ENCODE data around the gene RARS1.

The RARS1 gene

GRCh38 chr5:168468836-168469235, 17.4 kb upstream of the RARS1 start:
- Mint-ChIP-seq H3K4me3 (no peak overlapping the region), H3K4me1 (no peaks in the 10 kb centered on the region), H3K27ac (no peak overlapping the region), H3K36me3 (no peaks in the 10 kb centered on the region), H3K27me3 (no peaks in the 10 kb centered on the region), H3K9me3 (no peaks in the 10 kb centered on the region)
- no peak for ATAC-seq

- no peaks in the 10 kb centered on the region for H3K27me3 Mint-ChIP-seq
- no peaks in the 10 kb centered on the region for H3K36me3 Mint-ChIP-seq
- no peaks in the 10 kb centered on the region for H3K4me1 Mint-ChIP-seq
- no peak overlapping the region for H3K27ac Mint-ChIP-seq
- no peak overlapping the region for H3K4me3 Mint-ChIP-seq
- ATAC-seq: no peak
- H3K9me3 Mint-ChIP-seq: no peaks in the 10 kb centered on the region
Measured at GRCh38 chr5:168469816-168470215, 16.5 kb upstream of the RARS1 start.

GRCh38 chr5:168471785-168472184, 14.5 kb upstream of the RARS1 start:
- no peaks in the 10 kb centered on the region for H3K36me3 Mint-ChIP-seq
- H3K4me1 Mint-ChIP-seq: no peaks in the 10 kb centered on the region
- H3K27ac Mint-ChIP-seq: no peak overlapping the region
- no peak for ATAC-seq
- no peaks in the 10 kb centered on the region for H3K9me3 Mint-ChIP-seq
- H3K4me3 Mint-ChIP-seq: no peak overlapping the region
- H3K27me3 Mint-ChIP-seq: peaks cover under 1% of the 10 kb centered on the region

- no peaks in the 10 kb centered on the region for H3K9me3 Mint-ChIP-seq
- peaks cover 6% of the 10 kb centered on the region for H3K27me3 Mint-ChIP-seq
- H3K36me3 Mint-ChIP-seq: no peaks in the 10 kb centered on the region
- no peak overlapping the region for H3K4me3 Mint-ChIP-seq
- H3K4me1 Mint-ChIP-seq: no peaks in the 10 kb centered on the region
- ATAC-seq: no peak
- no peak overlapping the region for H3K27ac Mint-ChIP-seq
Measured at GRCh38 chr5:168472329-168472728, 13.9 kb upstream of the RARS1 start.

GRCh38 chr5:168474319-168474718, 12.0 kb upstream of the RARS1 start:
- H3K4me3 Mint-ChIP-seq: no peak overlapping the region
- no peak for ATAC-seq
- no peaks in the 10 kb centered on the region for H3K36me3 Mint-ChIP-seq
- no peak overlapping the region for H3K27ac Mint-ChIP-seq
- peaks cover 23% of the 10 kb centered on the region for H3K27me3 Mint-ChIP-seq
- no peaks in the 10 kb centered on the region for H3K4me1 Mint-ChIP-seq
- H3K9me3 Mint-ChIP-seq: no peaks in the 10 kb centered on the region

GRCh38 chr5:168477060-168477459, 9.2 kb upstream of the RARS1 start:
- ATAC-seq: no peak
- Mint-ChIP-seq H3K36me3 (no peaks in the 10 kb centered on the region), H3K27ac (no peak overlapping the region), H3K4me3 (no peak overlapping the region), H3K4me1 (no peaks in the 10 kb centered on the region), H3K9me3 (no peaks in the 10 kb centered on the region), H3K27me3 (peaks cover 23% of the 10 kb centered on the region)

- no peaks in the 10 kb centered on the region for H3K36me3 Mint-ChIP-seq
Measured at GRCh38 chr5:168479166-168479565, 7.1 kb upstream of the RARS1 start.

GRCh38 chr5:168480601-168481000, 5.7 kb upstream of the RARS1 start:
- Mint-ChIP-seq H3K4me3 (no peak overlapping the region), H3K27me3 (peaks cover 23% of the 10 kb centered on the region), H3K27ac (no peak overlapping the region), H3K4me1 (peaks cover 6% of the 10 kb centered on the region), H3K36me3 (no peaks in the 10 kb centered on the region), H3K9me3 (no peaks in the 10 kb centered on the region)
- no peak for ATAC-seq

More at GRCh38 chr5:168479166-168479565, 7.1 kb upstream of the RARS1 start:
- H3K4me3 Mint-ChIP-seq: no peak overlapping the region
- H3K27ac Mint-ChIP-seq: no peak overlapping the region
- H3K9me3 Mint-ChIP-seq: no peaks in the 10 kb centered on the region
- H3K27me3 Mint-ChIP-seq: peaks cover 23% of the 10 kb centered on the region
- ATAC-seq: no peak
- H3K4me1 Mint-ChIP-seq: no peaks in the 10 kb centered on the region

GRCh38 chr5:168481330-168481788, 4.9 kb upstream of the RARS1 start:
- H3K4me1 Mint-ChIP-seq: peaks cover 14% of the 10 kb centered on the region
- H3K27ac Mint-ChIP-seq: no peak overlapping the region
- no peaks in the 10 kb centered on the region for H3K9me3 Mint-ChIP-seq
- peaks cover 23% of the 10 kb centered on the region for H3K27me3 Mint-ChIP-seq
- no peak for ATAC-seq
- H3K4me3 Mint-ChIP-seq: no peak overlapping the region
- no peaks in the 10 kb centered on the region for H3K36me3 Mint-ChIP-seq

- Mint-ChIP-seq H3K4me3 (no peak overlapping the region), H3K27me3 (peaks cover 17% of the 10 kb centered on the region), H3K4me1 (peaks cover 22% of the 10 kb centered on the region), H3K36me3 (no peaks in the 10 kb centered on the region), H3K27ac (no peak overlapping the region), H3K9me3 (no peaks in the 10 kb centered on the region)
- ATAC-seq: no peak
Measured at GRCh38 chr5:168482361-168482760, 3.9 kb upstream of the RARS1 start.

GRCh38 chr5:168489059-168489458, 2.8 kb downstream of the RARS1 start:
- Mint-ChIP-seq H3K27me3 (no peaks in the 10 kb centered on the region), H3K9me3 (no peaks in the 10 kb centered on the region), H3K4me1 (peaks cover 30% of the 10 kb centered on the region), H3K36me3 (peaks cover 46% of the 10 kb centered on the region), H3K4me3 (no peak overlapping the region), H3K27ac (no peak overlapping the region)
- no peak for ATAC-seq

- no peak for ATAC-seq
- Mint-ChIP-seq H3K27me3 (no peaks in the 10 kb centered on the region), H3K36me3 (peaks cover 76% of the 10 kb centered on the region), H3K27ac (no peak overlapping the region), H3K9me3 (no peaks in the 10 kb centered on the region), H3K4me1 (peaks cover 6% of the 10 kb centered on the region), H3K4me3 (no peak overlapping the region)
Measured at GRCh38 chr5:168494057-168494555, 7.8 kb downstream of the RARS1 start.

- no peak overlapping the region for H3K27ac Mint-ChIP-seq
- no peak for ATAC-seq
- H3K4me3 Mint-ChIP-seq: no peak overlapping the region
- H3K27me3 Mint-ChIP-seq: no peaks in the 10 kb centered on the region
- H3K9me3 Mint-ChIP-seq: no peaks in the 10 kb centered on the region
- peaks cover 55% of the 10 kb centered on the region for H3K36me3 Mint-ChIP-seq
- no peaks in the 10 kb centered on the region for H3K4me1 Mint-ChIP-seq
Measured at GRCh38 chr5:168502563-168503237, 16.4 kb downstream of the RARS1 start.

- Mint-ChIP-seq H3K27ac (no peak overlapping the region), H3K9me3 (peaks cover 8% of the 10 kb centered on the region), H3K4me3 (no peak overlapping the region), H3K27me3 (no peaks in the 10 kb centered on the region), H3K36me3 (peaks cover 94% of the 10 kb centered on the region), H3K4me1 (no peaks in the 10 kb centered on the region)
- ATAC-seq: no peak
Measured at GRCh38 chr5:168513861-168514428, 27.7 kb downstream of the RARS1 start.

- no peak overlapping the region for H3K27ac Mint-ChIP-seq
- ATAC-seq: no peak
- peaks cover 28% of the 10 kb centered on the region for H3K27me3 Mint-ChIP-seq
Measured at GRCh38 chr5:168525856-168526255, 39.6 kb downstream of the RARS1 start.

GRCh38 chr5:168527756-168528295, 41.6 kb downstream of the RARS1 start:
- no peak overlapping the region for H3K4me3 Mint-ChIP-seq
- ATAC-seq: no peak
- H3K27me3 Mint-ChIP-seq: peaks cover 41% of the 10 kb centered on the region
- H3K4me1 Mint-ChIP-seq: peaks cover 15% of the 10 kb centered on the region
- H3K9me3 Mint-ChIP-seq: peaks cover 4% of the 10 kb centered on the region
- H3K36me3 Mint-ChIP-seq: peaks cover 6% of the 10 kb centered on the region
- no peak overlapping the region for H3K27ac Mint-ChIP-seq

More at GRCh38 chr5:168525856-168526255, 39.6 kb downstream of the RARS1 start:
- H3K36me3 Mint-ChIP-seq: peaks cover 10% of the 10 kb centered on the region
- H3K4me3 Mint-ChIP-seq: no peak overlapping the region
- peaks cover 15% of the 10 kb centered on the region for H3K4me1 Mint-ChIP-seq
- H3K9me3 Mint-ChIP-seq: peaks cover 4% of the 10 kb centered on the region
